Lung (tissue), 12 donors: ENCODE results near the gene BEST1. TPM values are rescaled to one million over a fixed set of nuclear protein-coding genes. Genes with fewer than 3 reads are reported as not detected.

Source experiments
- ATAC-seq: fragments of 200-7000 bp; cut with Tn5 transposase; one replicate; pipeline ENCODE4 v1.9.1; 2020; ENCODE audit warnings: moderate number of reproducible peaks; ENCODE audit not compliant: insufficient read depth, low FRiP score
- DNase-seq, 3 donors: peaks; one replicate each; pipeline ENCODE4 v3.0.0-alpha.2; 2013 to 2017
- H3K27ac ChIP-seq, 2 donors: one replicate each; pipeline ENCODE4 v1.5.1; 2013; ENCODE audit warnings: mild to moderate bottlenecking in 2 of 2, moderate library complexity in 2 of 2, control low read depth in 1 of 2, inconsistent platforms in 1 of 2, low read depth in 1 of 2, low read length in 1 of 2
- H3K27me3 ChIP-seq, 3 donors: one replicate each; pipeline ENCODE4 v1.5.1; 2013; ENCODE audit warnings: low read length in 2 of 3; ENCODE audit not compliant: control insufficient read depth in 3 of 3, insufficient read depth in 3 of 3
- H3K36me3 ChIP-seq, 4 donors: one replicate each; pipeline ENCODE4 v1.5.1; 2013; ENCODE audit warnings: low read length in 4 of 4, mild to moderate bottlenecking in 1 of 4, moderate library complexity in 1 of 4; ENCODE audit not compliant: control insufficient read depth in 4 of 4, insufficient read depth in 4 of 4
- H3K4me1 ChIP-seq, 5 donors: one replicate each; pipeline ENCODE4 v1.5.1; 2013; ENCODE audit warnings: low read length in 5 of 5, mild to moderate bottlenecking in 2 of 5, moderate library complexity in 1 of 5; ENCODE audit not compliant: control insufficient read depth in 5 of 5, insufficient read depth in 5 of 5
- H3K4me3 ChIP-seq: one replicate; pipeline ENCODE4 v1.5.1; 2013; ENCODE audit warnings: mild to moderate bottlenecking, control low read depth, moderate library complexity
- H3K9ac ChIP-seq, 2 donors: one replicate each; pipeline ENCODE4 v1.5.1; 2013; ENCODE audit warnings: low read length in 2 of 2, control low read depth in 1 of 2; ENCODE audit not compliant: insufficient read depth in 1 of 2
- H3K9me3 ChIP-seq, 4 donors: one replicate each; pipeline ENCODE4 v1.5.1; 2013; ENCODE audit warnings: low read length in 3 of 4, mild to moderate bottlenecking in 1 of 4, moderate library complexity in 1 of 4; ENCODE audit not compliant: control insufficient read depth in 4 of 4, insufficient read depth in 3 of 4
- CTCF ChIP-seq: IDR thresholded peaks from 2 replicates; pipeline ENCODE4 v1.5.1; 2012; ENCODE audit warnings: mild to moderate bottlenecking; ENCODE audit errors: control extremely low read depth, extremely low read depth
- WGBS, 2 donors: extraction: QIAGEN DNeasy Blood & Tissue Kit; methylation state at CpG; one replicate each; pipeline ENCODE4 v1.1.7; 2013; 5-methylcytosine and 5-hydroxymethylcytosine counted together
- polyA plus RNA-seq, 2 donors: library from polyadenylated mRNA; stranded (reverse); fragments of 200-250 nt; gene quantifications; one replicate each; pipeline ENCODE4 v1.2.1, GENCODE V29; 2013
- total RNA-seq, 2 donors: library from RNA; depleted of rRNA in 1 of 2; stranded (reverse); fragments of >200 nt in 1 of 2; gene quantifications; one replicate each; pipeline ENCODE4 v1.2.1, GENCODE V29; 2014 to 2021
- donor health status: control.
- donor health status: control.
- donor health status: Bipolar disorder and iron deficiency.
- donor health status: healthy.
- donor health status: DM: yes; HTN: yes; CAD: no.

Gene BEST1
- total and polyA plus RNA-seq, 4 donors: 4.9 to 27.3 (median 11.3) TPM

GRCh38 chr11:61974766-61975631 is 24.8 kb downstream of the BEST1 start:
- WGBS, 2 donors: 66 to 85% methylated on average over 14 of the region's 14 CpGs
- H3K36me3 ChIP-seq: no peaks in the 10 kb centered on the region
- H3K4me3 ChIP-seq: no peak overlapping the region
- no peak for ATAC-seq
- H3K4me1 ChIP-seq: peaks cover 27 to 55% (median 40%) of the 10 kb centered on the region in 5 donors
- H3K9ac ChIP-seq: no peak overlapping the region
- TF ChIP-seq CTCF: no peak
- H3K27ac ChIP-seq: peak overlapping the region in 1 of 2 donors; percentile 48
- no peaks in the 10 kb centered on the region for H3K9me3 ChIP-seq
- no peaks in the 10 kb centered on the region for H3K27me3 ChIP-seq
- DNase-seq: peak in 1 of 3 donors; percentile 44

- H3K27ac ChIP-seq: no peak overlapping the region
- no peaks in the 10 kb centered on the region for H3K9me3 ChIP-seq
- no peak for DNase-seq
- no peaks in the 10 kb centered on the region for H3K36me3 ChIP-seq
- peaks cover 23 to 55% (median 37%) of the 10 kb centered on the region in 5 donors for H3K4me1 ChIP-seq
- no peaks in the 10 kb centered on the region for H3K27me3 ChIP-seq
- TF ChIP-seq CTCF: no peak
- H3K4me3 ChIP-seq: no peak overlapping the region
- no peak overlapping the region for H3K9ac ChIP-seq
- 80 to 84% methylated on average over 15 of the region's 15 CpGs for WGBS, 2 donors
- no peak for ATAC-seq
These were observed 25.7 kb downstream of the BEST1 start for GRCh38 chr11:61975638-61976419.

- ATAC-seq (no peak), DNase-seq (no peak)
- H3K4me1 ChIP-seq: peaks cover 18 to 49% (median 34%) of the 10 kb centered on the region in 5 donors
- H3K27ac ChIP-seq: no peak overlapping the region
- no peaks in the 10 kb centered on the region for H3K36me3 ChIP-seq
- WGBS, 2 donors: 87 to 88% methylated on average over 8 of the region's 8 CpGs
- no peaks in the 10 kb centered on the region for H3K27me3 ChIP-seq
- H3K4me3 ChIP-seq: no peak overlapping the region
- H3K9me3 ChIP-seq: no peaks in the 10 kb centered on the region
- no peak for TF ChIP-seq CTCF
- no peak overlapping the region for H3K9ac ChIP-seq
These were observed 26.3 kb downstream of the BEST1 start for GRCh38 chr11:61976420-61976800.
